Liver (tissue), 9 donors: Measurements from ENCODE around the gene TRIM8. TPM values are rescaled to one million over a fixed set of nuclear protein-coding genes. Genes with fewer than 3 reads are reported as not detected.
A peak's percentile ranks its signal among the peaks of the same experiment; 100 is the strongest.

Source experiments
- DNase-seq: peaks from one replicate; pipeline ENCODE4 v3.0.0-alpha.2; 2017; ENCODE audit warnings: low spot score
- H3K27ac ChIP-seq, 2 donors: one replicate each; pipeline ENCODE4 v1.7.0; 2013; ENCODE audit warnings: inconsistent platforms in 2 of 2, low read length in 2 of 2, control low read depth in 1 of 2, low read depth in 1 of 2, mild to moderate bottlenecking in 1 of 2
- H3K27me3 ChIP-seq, 4 donors: one replicate each; pipeline versions ENCODE4 v1.6.1 to v1.7.0; 2013; ENCODE audit warnings: low read length in 3 of 4, inconsistent platforms in 1 of 4, mild to moderate bottlenecking in 1 of 4, moderate library complexity in 1 of 4; ENCODE audit not compliant: control insufficient read depth in 4 of 4, insufficient read depth in 4 of 4
- H3K36me3 ChIP-seq, 4 donors: one replicate each; pipeline versions ENCODE4 v1.6.1 to v1.7.0; 2013; ENCODE audit warnings: low read length in 3 of 4, mild to moderate bottlenecking in 3 of 4, low read depth in 1 of 4, moderate library complexity in 1 of 4; ENCODE audit not compliant: control insufficient read depth in 4 of 4, insufficient read depth in 3 of 4
- H3K4me1 ChIP-seq, 4 donors: one replicate each; pipeline versions ENCODE4 v1.6.1 to v1.7.0; 2013; ENCODE audit warnings: low read length in 3 of 4, mild to moderate bottlenecking in 3 of 4, moderate library complexity in 1 of 4; ENCODE audit not compliant: control insufficient read depth in 4 of 4, insufficient read depth in 4 of 4
- H3K4me3 ChIP-seq, 3 donors: one replicate each; pipeline versions ENCODE4 v1.6.1 to v1.7.0; 2013; ENCODE audit warnings: low read length in 3 of 3, control low read depth in 1 of 3, low read depth in 1 of 3, mild to moderate bottlenecking in 1 of 3
- H3K9ac ChIP-seq, 2 donors: one replicate each; pipeline ENCODE4 v1.7.0; 2013; ENCODE audit warnings: low read length in 2 of 2, mild to moderate bottlenecking in 2 of 2, moderate library complexity in 2 of 2, control low read depth in 1 of 2, low read depth in 1 of 2
- H3K9me3 ChIP-seq, 4 donors: one replicate each; pipeline versions ENCODE4 v1.6.1 to v1.7.0; 2013; ENCODE audit warnings: low read length in 3 of 4; ENCODE audit not compliant: control insufficient read depth in 4 of 4
- EGR1 ChIP-seq, 2 donors: IDR thresholded peaks; 2 replicates each; pipeline ENCODE4 v1.6.1; 2016 to 2018; ENCODE audit warnings: antibody characterized with exemption in 2 of 2, low read depth in 2 of 2
- FOXA1 ChIP-seq: IDR thresholded peaks from 2 replicates; pipeline ENCODE4 v1.6.1; 2016; ENCODE audit warnings: antibody characterized with exemption
- FOXA2 ChIP-seq: IDR thresholded peaks from 2 replicates; pipeline ENCODE4 v1.6.1; 2016; ENCODE audit warnings: antibody characterized with exemption
- GABPA ChIP-seq, 2 donors: IDR thresholded peaks in 1 of 2; conservative IDR thresholded peaks in 1 of 2; 2 replicates each; pipeline ENCODE4 v1.6.1; 2016; ENCODE audit warnings: antibody characterized with exemption in 2 of 2, mild to moderate bottlenecking in 1 of 2, moderate library complexity in 1 of 2
- HNF4A ChIP-seq, 2 donors: conservative IDR thresholded peaks; 2 replicates each; pipeline ENCODE4 v1.6.1; 2016; ENCODE audit warnings: antibody characterized with exemption in 2 of 2, mild to moderate bottlenecking in 2 of 2
- HNF4G ChIP-seq: IDR thresholded peaks from 2 replicates; pipeline ENCODE4 v1.6.1; 2016; ENCODE audit warnings: antibody characterized with exemption
- NR2F2 ChIP-seq: IDR thresholded peaks from 2 replicates; pipeline ENCODE4 v1.6.1; 2016; ENCODE audit warnings: antibody characterized with exemption
- RAD21 ChIP-seq, 2 donors: IDR thresholded peaks; 2 replicates each; pipeline ENCODE4 v1.6.1; 2016; ENCODE audit warnings: antibody characterized with exemption in 2 of 2, mild to moderate bottlenecking in 2 of 2
- RXRA ChIP-seq, 2 donors: IDR thresholded peaks; 2 replicates each; pipeline ENCODE4 v1.6.1; 2017 to 2018; ENCODE audit warnings: antibody characterized with exemption in 2 of 2, mild to moderate bottlenecking in 1 of 2
- SP1 ChIP-seq: IDR thresholded peaks from 2 replicates; pipeline ENCODE4 v1.6.1; 2018; ENCODE audit warnings: antibody characterized with exemption, mild to moderate bottlenecking
- TAF1 ChIP-seq: conservative IDR thresholded peaks from 2 replicates; pipeline ENCODE4 v1.6.1; 2016; ENCODE audit warnings: antibody characterized with exemption, mild to moderate bottlenecking
- YY1 ChIP-seq: IDR thresholded peaks from 2 replicates; pipeline ENCODE4 v1.6.1; 2016; ENCODE audit warnings: antibody characterized with exemption, mild to moderate bottlenecking
- WGBS: extraction: QIAGEN DNeasy Blood & Tissue Kit; methylation state at CpG from one replicate; pipeline ENCODE4 v1.1.7; 2013; 5-methylcytosine and 5-hydroxymethylcytosine counted together
- polyA plus RNA-seq, 2 donors: library from polyadenylated mRNA; stranded (reverse) in 1 of 2; unstranded in 1 of 2; fragments of 200-250 nt in 1 of 2; fragments of >200 nt in 1 of 2; fragmentation: Nextera tagmentation in 1 of 2; extraction: Ambion mirVana in 1 of 2; gene quantifications; one replicate each; pipeline versions ENCODE4 v1.2.1 to v1.2.3, GENCODE V29; 2013 to 2015
- total RNA-seq, 2 donors: library from RNA; depleted of rRNA; stranded (reverse); fragments of >200 nt; gene quantifications; one replicate each; pipeline ENCODE4 v1.2.3, GENCODE V29; 2014
- TF ChIP-seq, protein P1 (sequence below): IDR thresholded peaks from 2 replicates; pipeline ENCODE4 v1.6.1; 2016; ENCODE audit warnings: antibody characterized with exemption
- TF ChIP-seq, protein P2 (sequence below): fragments of 150-350 bp; IDR thresholded peaks from 2 replicates; pipeline ENCODE4 v1.5.1; 2017; ENCODE audit warnings: improper control_type of control experiment, low read depth, low read length; ENCODE audit not compliant: missing input control
- TF ChIP-seq, protein P3 (sequence below): IDR thresholded peaks from 2 replicates; pipeline ENCODE4 v1.6.1; 2016; ENCODE audit warnings: antibody characterized with exemption
- TF ChIP-seq, protein P4 (sequence below): IDR thresholded peaks from 2 replicates; pipeline ENCODE4 v1.6.1; 2016; ENCODE audit warnings: antibody characterized with exemption
- donor health status: healthy.
- donor health status: healthy.
- donor health status: healthy.
- donor health status: healthy.
- donor health status: healthy.

The TRIM8 gene
- total and polyA plus RNA-seq, 4 donors, result 15.8 to 45.3 (median 30.6) TPM

DNA sequence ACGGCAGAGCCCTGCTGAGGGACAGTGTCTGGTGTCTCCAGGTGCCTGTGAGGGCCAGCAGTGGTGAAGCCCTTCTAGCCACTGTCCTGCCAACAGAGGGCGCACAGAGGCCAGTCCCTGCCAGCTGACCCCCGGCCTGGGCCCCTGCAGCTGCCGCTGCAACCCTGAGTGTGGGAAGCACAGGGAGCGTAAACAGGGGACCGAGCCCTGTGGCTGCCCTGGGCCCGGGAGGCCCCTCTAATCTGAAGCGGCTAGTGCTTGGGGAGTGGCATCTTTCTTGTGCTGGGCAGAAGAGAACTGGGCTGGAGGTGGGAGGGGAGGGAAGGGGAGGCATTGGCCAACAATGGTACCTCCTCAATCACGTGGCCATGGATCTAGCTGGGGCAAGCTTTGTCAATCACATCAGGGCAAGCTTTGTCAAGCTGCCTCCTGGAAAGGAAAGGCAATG is 34.6 kb downstream of the TRIM8 start:
- H3K36me3 ChIP-seq, result no peaks in the 10 kb centered on the region
- peak; percentile 76 for DNase-seq
- no peak overlapping the region for H3K27ac ChIP-seq
- H3K4me1 ChIP-seq, result peaks cover 4 to 24% (median 14%) of the 10 kb centered on the region in 4 donors
- no peak overlapping the region for H3K9ac ChIP-seq
- no peaks in the 10 kb centered on the region for H3K27me3 ChIP-seq
- no peak overlapping the region for H3K4me3 ChIP-seq
- no peaks in the 10 kb centered on the region for H3K9me3 ChIP-seq
- 33% methylated on average over 9 of the region's 9 CpGs for WGBS
- TF ChIP-seq, protein P1, sequence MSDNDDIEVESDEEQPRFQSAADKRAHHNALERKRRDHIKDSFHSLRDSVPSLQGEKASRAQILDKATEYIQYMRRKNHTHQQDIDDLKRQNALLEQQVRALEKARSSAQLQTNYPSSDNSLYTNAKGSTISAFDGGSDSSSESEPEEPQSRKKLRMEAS, result no peak
- TF ChIP-seq RAD21 (IDR thresholded peaks at IDR 0.05) (peak; percentile 52 to 76), NR2F2 (peak; percentile 15), HNF4G (no peak)
- TF ChIP-seq, protein P2, sequence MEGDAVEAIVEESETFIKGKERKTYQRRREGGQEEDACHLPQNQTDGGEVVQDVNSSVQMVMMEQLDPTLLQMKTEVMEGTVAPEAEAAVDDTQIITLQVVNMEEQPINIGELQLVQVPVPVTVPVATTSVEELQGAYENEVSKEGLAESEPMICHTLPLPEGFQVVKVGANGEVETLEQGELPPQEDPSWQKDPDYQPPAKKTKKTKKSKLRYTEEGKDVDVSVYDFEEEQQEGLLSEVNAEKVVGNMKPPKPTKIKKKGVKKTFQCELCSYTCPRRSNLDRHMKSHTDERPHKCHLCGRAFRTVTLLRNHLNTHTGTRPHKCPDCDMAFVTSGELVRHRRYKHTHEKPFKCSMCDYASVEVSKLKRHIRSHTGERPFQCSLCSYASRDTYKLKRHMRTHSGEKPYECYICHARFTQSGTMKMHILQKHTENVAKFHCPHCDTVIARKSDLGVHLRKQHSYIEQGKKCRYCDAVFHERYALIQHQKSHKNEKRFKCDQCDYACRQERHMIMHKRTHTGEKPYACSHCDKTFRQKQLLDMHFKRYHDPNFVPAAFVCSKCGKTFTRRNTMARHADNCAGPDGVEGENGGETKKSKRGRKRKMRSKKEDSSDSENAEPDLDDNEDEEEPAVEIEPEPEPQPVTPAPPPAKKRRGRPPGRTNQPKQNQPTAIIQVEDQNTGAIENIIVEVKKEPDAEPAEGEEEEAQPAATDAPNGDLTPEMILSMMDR, result peak; percentile 52

DNA sequence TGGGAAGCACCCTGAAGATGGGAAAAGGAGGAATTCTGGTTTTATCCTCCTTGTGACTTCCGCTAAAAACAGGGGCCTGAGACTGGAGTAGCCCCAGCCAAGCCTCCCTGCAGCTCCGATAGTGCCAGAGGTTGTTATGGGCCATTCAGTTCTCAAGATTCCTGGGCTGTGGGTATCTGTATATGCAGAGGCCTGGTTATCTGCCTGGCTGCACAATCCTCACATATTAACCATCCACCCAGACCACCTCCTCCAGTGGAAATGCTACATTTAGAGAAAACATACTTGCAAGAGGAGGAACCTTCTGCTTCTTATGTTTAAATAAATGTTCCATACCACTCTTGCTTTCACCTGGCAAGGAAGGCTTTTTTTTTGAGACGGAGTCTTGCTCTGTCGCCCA is 35.3 kb downstream of the TRIM8 start:
- Histone ChIP-seq H3K4me3 (no peak overlapping the region), H3K27me3 (no peaks in the 10 kb centered on the region), H3K9me3 (no peaks in the 10 kb centered on the region), H3K4me1 (peaks cover 4 to 24% (median 14%) of the 10 kb centered on the region in 4 donors), H3K27ac (no peak overlapping the region), H3K9ac (no peak overlapping the region), H3K36me3 (no peaks in the 10 kb centered on the region)
- no peak for DNase-seq
- WGBS, result 98% methylated on average over 4 of the region's 4 CpGs
- TF ChIP-seq, protein P1, result no peak
- TF ChIP-seq FOXA1 (no peak), HNF4G (no peak), FOXA2 (no peak), HNF4A (conservative IDR thresholded peaks at IDR 0.05) (no peak), RAD21 (IDR thresholded peaks at IDR 0.05) (no peak), EGR1 (IDR thresholded peaks at IDR 0.05; ENCODE audit: low read depth in 2 of 2) (no peak), TAF1 (no peak)
- TF ChIP-seq, protein P2, result no peak
- TF ChIP-seq, protein P3, sequence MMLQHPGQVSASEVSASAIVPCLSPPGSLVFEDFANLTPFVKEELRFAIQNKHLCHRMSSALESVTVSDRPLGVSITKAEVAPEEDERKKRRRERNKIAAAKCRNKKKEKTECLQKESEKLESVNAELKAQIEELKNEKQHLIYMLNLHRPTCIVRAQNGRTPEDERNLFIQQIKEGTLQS, result no peak

DNA sequence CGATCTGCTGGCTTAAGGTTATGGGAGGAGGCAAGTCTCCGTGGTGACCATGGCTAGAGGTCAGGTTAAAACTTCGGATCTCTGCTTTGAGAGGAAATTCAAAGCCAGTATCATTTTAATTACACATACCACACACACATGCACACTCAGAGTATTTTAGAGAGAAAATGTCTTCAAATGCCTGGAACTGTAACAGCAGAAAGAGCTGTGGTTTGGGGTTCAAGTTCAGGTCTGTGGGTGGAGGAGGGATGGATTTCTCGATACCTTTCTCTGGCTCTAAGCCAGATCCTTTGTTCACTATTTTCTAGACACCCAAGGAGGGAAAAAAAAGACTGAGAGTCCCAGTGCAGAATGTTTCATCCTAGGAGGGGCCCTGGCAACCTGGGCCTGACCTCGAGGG is 37.4 kb downstream of the TRIM8 start:
- Histone ChIP-seq H3K27ac (no peak overlapping the region), H3K9me3 (no peaks in the 10 kb centered on the region), H3K9ac (no peak overlapping the region), H3K36me3 (no peaks in the 10 kb centered on the region), H3K4me3 (no peak overlapping the region), H3K4me1 (peaks cover 4 to 13% (median 10%) of the 10 kb centered on the region in 4 donors), H3K27me3 (no peaks in the 10 kb centered on the region)
- DNase-seq, result no peak
- 88% methylated on average over 5 of the region's 5 CpGs for WGBS
- TF ChIP-seq SP1 (no peak), TAF1 (no peak), YY1 (no peak), NR2F2 (no peak), HNF4A (conservative IDR thresholded peaks at IDR 0.05) (no peak), FOXA1 (no peak), RXRA (IDR thresholded peaks at IDR 0.05) (no peak), GABPA (IDR thresholded peaks at IDR 0.05 in 1 of 2, conservative IDR thresholded peaks at IDR 0.05 in 1 of 2) (no peak), HNF4G (no peak)
- TF ChIP-seq, protein P3, result no peak
- TF ChIP-seq, protein P1, result no peak
- TF ChIP-seq, protein P4, sequence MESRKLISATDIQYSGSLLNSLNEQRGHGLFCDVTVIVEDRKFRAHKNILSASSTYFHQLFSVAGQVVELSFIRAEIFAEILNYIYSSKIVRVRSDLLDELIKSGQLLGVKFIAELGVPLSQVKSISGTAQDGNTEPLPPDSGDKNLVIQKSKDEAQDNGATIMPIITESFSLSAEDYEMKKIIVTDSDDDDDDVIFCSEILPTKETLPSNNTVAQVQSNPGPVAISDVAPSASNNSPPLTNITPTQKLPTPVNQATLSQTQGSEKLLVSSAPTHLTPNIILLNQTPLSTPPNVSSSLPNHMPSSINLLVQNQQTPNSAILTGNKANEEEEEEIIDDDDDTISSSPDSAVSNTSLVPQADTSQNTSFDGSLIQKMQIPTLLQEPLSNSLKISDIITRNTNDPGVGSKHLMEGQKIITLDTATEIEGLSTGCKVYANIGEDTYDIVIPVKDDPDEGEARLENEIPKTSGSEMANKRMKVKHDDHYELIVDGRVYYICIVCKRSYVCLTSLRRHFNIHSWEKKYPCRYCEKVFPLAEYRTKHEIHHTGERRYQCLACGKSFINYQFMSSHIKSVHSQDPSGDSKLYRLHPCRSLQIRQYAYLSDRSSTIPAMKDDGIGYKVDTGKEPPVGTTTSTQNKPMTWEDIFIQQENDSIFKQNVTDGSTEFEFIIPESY, result no peak
